Adrenal gland (tissue), 5 donors: ENCODE data around the gene AFTPH.

Source experiments
- CTCF ChIP-seq, 6 experiments: fragments of 450-650 bp in 4 of 6; fragments of 200-600 bp in 2 of 6; sonication (generic) in 1 of 6; IDR thresholded peaks; 1 replicate in 5 of 6; 2 replicates in 1 of 6; pipeline versions ENCODE4 v1.5.1 to v1.8.0; 2016 to 2021; ENCODE audit warnings: antibody characterized with exemption in 6 of 6, mild to moderate bottlenecking in 2 of 6, moderate library complexity in 1 of 6
- POLR2A ChIP-seq, 2 donors: fragments of 450-650 bp; IDR thresholded peaks; one replicate each; pipeline ENCODE4 v1.6.1; 2017; ENCODE audit warnings: antibody characterized with exemption in 2 of 2, mild to moderate bottlenecking in 2 of 2, moderate library complexity in 1 of 2
- donor health status: DM: no; HTN: no; CAD: no.

- TF ChIP-seq CTCF (IDR thresholded peaks at IDR 0.05) (no peak), POLR2A (IDR thresholded peaks at IDR 0.05) (no peak)
These were observed 7.2 kb upstream of the AFTPH start for GRCh38 chr2:64516651-64517510.
